ENCODE measurements around the gene TRIM68. TPM values are rescaled to one million over a fixed set of nuclear protein-coding genes. Genes with fewer than 3 reads are reported as not detected.

The TRIM68 gene
- total and polyA plus RNA-seq, 4 donors, result 2.6 to 11.2 (median 5.4) TPM

DNA sequence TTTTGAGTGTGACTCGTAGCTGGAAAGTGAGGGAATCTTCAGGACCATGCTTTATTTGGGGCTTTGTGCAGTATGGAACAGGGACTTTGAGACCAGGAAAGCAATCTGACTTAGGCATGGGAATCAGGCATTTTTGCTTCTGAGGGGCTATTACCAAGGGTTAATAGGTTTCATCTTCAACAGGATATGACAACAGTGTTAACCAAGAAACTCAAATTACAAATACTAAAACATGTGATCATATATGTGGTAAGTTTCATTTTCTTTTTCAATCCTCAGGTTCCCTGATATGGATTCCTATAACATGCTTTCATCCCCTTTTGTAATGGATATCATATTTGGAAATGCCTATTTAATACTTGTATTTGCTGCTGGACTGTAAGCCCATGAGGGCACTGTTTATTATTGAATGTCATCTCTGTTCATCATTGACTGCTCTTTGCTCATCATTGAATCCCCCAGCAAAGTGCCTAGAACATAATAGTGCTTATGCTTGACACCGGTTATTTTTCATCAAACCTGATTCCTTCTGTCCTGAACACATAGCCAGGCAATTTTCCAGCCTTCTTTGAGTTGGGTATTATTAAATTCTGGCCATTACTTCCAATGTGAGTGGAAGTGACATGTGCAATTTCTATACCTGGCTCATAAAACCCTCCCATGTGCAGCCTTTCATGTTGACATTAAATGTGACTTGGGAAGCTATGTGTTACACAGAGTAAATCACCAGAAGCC lies 46.8 kb upstream of the TRIM68 start:
- H3K27ac ChIP-seq (ENCODE audit: low read depth in 1 of 2, low read length in 2 of 2), result no peak overlapping the region
- TF ChIP-seq RAD21 (IDR thresholded peaks at IDR 0.05) (no peak), FOXA2 (IDR thresholded peaks at IDR 0.05) (no peak), SP1 (IDR thresholded peaks at IDR 0.05) (no peak), GABPA (IDR thresholded peaks at IDR 0.05 in 1 of 2, conservative IDR thresholded peaks at IDR 0.05 in 1 of 2) (no peak), HNF4A (conservative IDR thresholded peaks at IDR 0.05) (no peak), FOXA1 (IDR thresholded peaks at IDR 0.05) (no peak), HNF4G (IDR thresholded peaks at IDR 0.05) (no peak), YY1 (IDR thresholded peaks at IDR 0.05) (no peak), RXRA (IDR thresholded peaks at IDR 0.05) (no peak), TAF1 (conservative IDR thresholded peaks at IDR 0.05) (no peak), EGR1 (IDR thresholded peaks at IDR 0.05; ENCODE audit: low read depth in 2 of 2) (no peak), JUND (IDR thresholded peaks at IDR 0.05) (no peak), NR2F2 (IDR thresholded peaks at IDR 0.05) (no peak)
- TF ChIP-seq, protein P1, sequence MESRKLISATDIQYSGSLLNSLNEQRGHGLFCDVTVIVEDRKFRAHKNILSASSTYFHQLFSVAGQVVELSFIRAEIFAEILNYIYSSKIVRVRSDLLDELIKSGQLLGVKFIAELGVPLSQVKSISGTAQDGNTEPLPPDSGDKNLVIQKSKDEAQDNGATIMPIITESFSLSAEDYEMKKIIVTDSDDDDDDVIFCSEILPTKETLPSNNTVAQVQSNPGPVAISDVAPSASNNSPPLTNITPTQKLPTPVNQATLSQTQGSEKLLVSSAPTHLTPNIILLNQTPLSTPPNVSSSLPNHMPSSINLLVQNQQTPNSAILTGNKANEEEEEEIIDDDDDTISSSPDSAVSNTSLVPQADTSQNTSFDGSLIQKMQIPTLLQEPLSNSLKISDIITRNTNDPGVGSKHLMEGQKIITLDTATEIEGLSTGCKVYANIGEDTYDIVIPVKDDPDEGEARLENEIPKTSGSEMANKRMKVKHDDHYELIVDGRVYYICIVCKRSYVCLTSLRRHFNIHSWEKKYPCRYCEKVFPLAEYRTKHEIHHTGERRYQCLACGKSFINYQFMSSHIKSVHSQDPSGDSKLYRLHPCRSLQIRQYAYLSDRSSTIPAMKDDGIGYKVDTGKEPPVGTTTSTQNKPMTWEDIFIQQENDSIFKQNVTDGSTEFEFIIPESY (IDR thresholded peaks at IDR 0.05), result no peak
- TF ChIP-seq, protein P2, sequence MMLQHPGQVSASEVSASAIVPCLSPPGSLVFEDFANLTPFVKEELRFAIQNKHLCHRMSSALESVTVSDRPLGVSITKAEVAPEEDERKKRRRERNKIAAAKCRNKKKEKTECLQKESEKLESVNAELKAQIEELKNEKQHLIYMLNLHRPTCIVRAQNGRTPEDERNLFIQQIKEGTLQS (IDR thresholded peaks at IDR 0.05), result no peak
- TF ChIP-seq, protein P3, sequence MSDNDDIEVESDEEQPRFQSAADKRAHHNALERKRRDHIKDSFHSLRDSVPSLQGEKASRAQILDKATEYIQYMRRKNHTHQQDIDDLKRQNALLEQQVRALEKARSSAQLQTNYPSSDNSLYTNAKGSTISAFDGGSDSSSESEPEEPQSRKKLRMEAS (IDR thresholded peaks at IDR 0.05), result no peak
- TF ChIP-seq, protein P4, sequence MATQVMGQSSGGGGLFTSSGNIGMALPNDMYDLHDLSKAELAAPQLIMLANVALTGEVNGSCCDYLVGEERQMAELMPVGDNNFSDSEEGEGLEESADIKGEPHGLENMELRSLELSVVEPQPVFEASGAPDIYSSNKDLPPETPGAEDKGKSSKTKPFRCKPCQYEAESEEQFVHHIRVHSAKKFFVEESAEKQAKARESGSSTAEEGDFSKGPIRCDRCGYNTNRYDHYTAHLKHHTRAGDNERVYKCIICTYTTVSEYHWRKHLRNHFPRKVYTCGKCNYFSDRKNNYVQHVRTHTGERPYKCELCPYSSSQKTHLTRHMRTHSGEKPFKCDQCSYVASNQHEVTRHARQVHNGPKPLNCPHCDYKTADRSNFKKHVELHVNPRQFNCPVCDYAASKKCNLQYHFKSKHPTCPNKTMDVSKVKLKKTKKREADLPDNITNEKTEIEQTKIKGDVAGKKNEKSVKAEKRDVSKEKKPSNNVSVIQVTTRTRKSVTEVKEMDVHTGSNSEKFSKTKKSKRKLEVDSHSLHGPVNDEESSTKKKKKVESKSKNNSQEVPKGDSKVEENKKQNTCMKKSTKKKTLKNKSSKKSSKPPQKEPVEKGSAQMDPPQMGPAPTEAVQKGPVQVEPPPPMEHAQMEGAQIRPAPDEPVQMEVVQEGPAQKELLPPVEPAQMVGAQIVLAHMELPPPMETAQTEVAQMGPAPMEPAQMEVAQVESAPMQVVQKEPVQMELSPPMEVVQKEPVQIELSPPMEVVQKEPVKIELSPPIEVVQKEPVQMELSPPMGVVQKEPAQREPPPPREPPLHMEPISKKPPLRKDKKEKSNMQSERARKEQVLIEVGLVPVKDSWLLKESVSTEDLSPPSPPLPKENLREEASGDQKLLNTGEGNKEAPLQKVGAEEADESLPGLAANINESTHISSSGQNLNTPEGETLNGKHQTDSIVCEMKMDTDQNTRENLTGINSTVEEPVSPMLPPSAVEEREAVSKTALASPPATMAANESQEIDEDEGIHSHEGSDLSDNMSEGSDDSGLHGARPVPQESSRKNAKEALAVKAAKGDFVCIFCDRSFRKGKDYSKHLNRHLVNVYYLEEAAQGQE (IDR thresholded peaks at IDR 0.05), result no peak
- TF ChIP-seq, protein P5, sequence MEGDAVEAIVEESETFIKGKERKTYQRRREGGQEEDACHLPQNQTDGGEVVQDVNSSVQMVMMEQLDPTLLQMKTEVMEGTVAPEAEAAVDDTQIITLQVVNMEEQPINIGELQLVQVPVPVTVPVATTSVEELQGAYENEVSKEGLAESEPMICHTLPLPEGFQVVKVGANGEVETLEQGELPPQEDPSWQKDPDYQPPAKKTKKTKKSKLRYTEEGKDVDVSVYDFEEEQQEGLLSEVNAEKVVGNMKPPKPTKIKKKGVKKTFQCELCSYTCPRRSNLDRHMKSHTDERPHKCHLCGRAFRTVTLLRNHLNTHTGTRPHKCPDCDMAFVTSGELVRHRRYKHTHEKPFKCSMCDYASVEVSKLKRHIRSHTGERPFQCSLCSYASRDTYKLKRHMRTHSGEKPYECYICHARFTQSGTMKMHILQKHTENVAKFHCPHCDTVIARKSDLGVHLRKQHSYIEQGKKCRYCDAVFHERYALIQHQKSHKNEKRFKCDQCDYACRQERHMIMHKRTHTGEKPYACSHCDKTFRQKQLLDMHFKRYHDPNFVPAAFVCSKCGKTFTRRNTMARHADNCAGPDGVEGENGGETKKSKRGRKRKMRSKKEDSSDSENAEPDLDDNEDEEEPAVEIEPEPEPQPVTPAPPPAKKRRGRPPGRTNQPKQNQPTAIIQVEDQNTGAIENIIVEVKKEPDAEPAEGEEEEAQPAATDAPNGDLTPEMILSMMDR (IDR thresholded peaks at IDR 0.05; ENCODE audit: low read depth, low read length, missing input control), result no peak
- no peak overlapping the region for H3K9ac ChIP-seq (ENCODE audit: low read depth in 1 of 2, low read length in 2 of 2)
- H3K9me3 ChIP-seq (ENCODE audit: control insufficient read depth in 4 of 4, low read length in 3 of 4), result peaks cover 0 to 2% (median 0%) of the 10 kb centered on the region in 4 donors
- H3K4me3 ChIP-seq (ENCODE audit: low read depth in 1 of 3, low read length in 3 of 3), result no peak overlapping the region
- peaks cover 0 to 5% (median 0%) of the 10 kb centered on the region in 4 donors for H3K27me3 ChIP-seq (ENCODE audit: control insufficient read depth in 4 of 4, insufficient read depth in 4 of 4, low read length in 3 of 4)
- H3K4me1 ChIP-seq (ENCODE audit: control insufficient read depth in 4 of 4, insufficient read depth in 4 of 4, low read length in 3 of 4), result no peaks in the 10 kb centered on the region
- 70% methylated on average over 2 of the region's 2 CpGs for WGBS
- DNase-seq (ENCODE audit: low spot score), result no peak
- no peaks in the 10 kb centered on the region for H3K36me3 ChIP-seq (ENCODE audit: control insufficient read depth in 4 of 4, insufficient read depth in 3 of 4, low read depth in 1 of 4, low read length in 3 of 4)

All from liver (tissue), 9 donors.